Measurements from ENCODE around the gene ZNF740.

The ZNF740 gene

DNA sequence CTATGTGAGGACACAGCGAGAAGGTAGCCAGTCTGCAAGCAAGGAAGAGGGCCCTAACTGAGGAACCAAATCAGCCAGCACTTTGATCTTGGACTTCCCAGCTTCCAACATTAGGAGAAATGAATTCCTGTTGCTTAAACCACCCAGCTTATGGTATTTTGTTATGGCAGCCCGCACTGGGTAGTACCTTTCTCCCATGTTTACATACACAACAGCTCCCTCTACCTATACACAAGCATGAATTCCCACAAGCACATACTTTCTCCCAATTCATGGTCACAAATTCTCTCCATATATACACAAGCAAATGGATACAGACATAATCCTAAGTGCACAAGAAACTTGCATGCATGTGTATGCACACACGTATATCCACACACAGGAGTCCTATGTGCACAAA is 19.2 kb downstream of the ZNF740 start:
- Histone ChIP-seq H2AFZ (ENCODE audit: low read length) (no peak overlapping the region), H3K4me2 (ENCODE audit: low read length) (peak overlapping the region; percentile 48; the same call in 1 of the 2 replicates), H3K4me1 (ENCODE audit: insufficient read depth, low read length, severe bottlenecking) (peaks cover 67% of the 10 kb centered on the region), H3K9me2 (ENCODE audit: low read depth, low read length) (no peaks in the 10 kb centered on the region), H3F3A (ENCODE audit: insufficient read depth, low read length) (no peaks in the 10 kb centered on the region; the same call in 1 of the 2 replicates), H3K79me2 (ENCODE audit: insufficient read depth, low read length) (no peaks in the 10 kb centered on the region), H3K27ac (ENCODE audit: low read depth, low read length, poor library complexity, severe bottlenecking) (peak overlapping the region; percentile 87), H3K9me3 (ENCODE audit: low read length) (no peaks in the 10 kb centered on the region), H3K36me3 (ENCODE audit: insufficient read depth, low read length) (no peaks in the 10 kb centered on the region), H3K27me3 (ENCODE audit: insufficient read depth, low read length) (no peaks in the 10 kb centered on the region), H3K4me3 (ENCODE audit: low read depth, low read length, poor library complexity, severe bottlenecking) (no peak overlapping the region), H4K20me1 (ENCODE audit: insufficient read depth, low read length) (no peaks in the 10 kb centered on the region), H3K9ac (ENCODE audit: low read length) (no peak overlapping the region; the same call in 1 of the 2 replicates)
- no peak for TF ChIP-seq EZH2 (IDR thresholded peaks at IDR 0.05; ENCODE audit: borderline replicate concordance, low read length)
- TF ChIP-seq CTCF (IDR thresholded peaks at IDR 0.05; ENCODE audit: low read length) = no peak

GRCh38 chr12:53200107-53200457 is 19.6 kb downstream of the ZNF740 start:
- peak overlapping the region; percentile 87 for H3K27ac ChIP-seq (ENCODE audit: low read depth, low read length, poor library complexity, severe bottlenecking)
- TF ChIP-seq CTCF (IDR thresholded peaks at IDR 0.05; ENCODE audit: low read length) (no peak), EZH2 (IDR thresholded peaks at IDR 0.05; ENCODE audit: borderline replicate concordance, low read length) (no peak)
- H4K20me1 ChIP-seq (ENCODE audit: insufficient read depth, low read length) = no peaks in the 10 kb centered on the region
- no peaks in the 10 kb centered on the region for H3K9me2 ChIP-seq (ENCODE audit: low read depth, low read length)
- H3K27me3 ChIP-seq (ENCODE audit: insufficient read depth, low read length) = no peaks in the 10 kb centered on the region
- H3K4me2 ChIP-seq (ENCODE audit: low read length) = peak overlapping the region; percentile 48
- peak overlapping the region; percentile 0; the same call in 1 of the 2 replicates for H3K9ac ChIP-seq (ENCODE audit: low read length)
- no peaks in the 10 kb centered on the region for H3K36me3 ChIP-seq (ENCODE audit: insufficient read depth, low read length)
- H3K4me3 ChIP-seq (ENCODE audit: low read depth, low read length, poor library complexity, severe bottlenecking) = peak overlapping the region; percentile 20
- H3F3A ChIP-seq (ENCODE audit: insufficient read depth, low read length) = no peaks in the 10 kb centered on the region
- peaks cover 70% of the 10 kb centered on the region for H3K4me1 ChIP-seq (ENCODE audit: insufficient read depth, low read length, severe bottlenecking)
- no peak overlapping the region for H2AFZ ChIP-seq (ENCODE audit: low read length)
- H3K9me3 ChIP-seq (ENCODE audit: low read length) = no peaks in the 10 kb centered on the region
- no peaks in the 10 kb centered on the region for H3K79me2 ChIP-seq (ENCODE audit: insufficient read depth, low read length)

- H3K4me3 ChIP-seq (ENCODE audit: low read depth, low read length, poor library complexity, severe bottlenecking) = peak overlapping the region; percentile 20
- H3K4me1 ChIP-seq (ENCODE audit: insufficient read depth, low read length, severe bottlenecking) = peaks cover 76% of the 10 kb centered on the region
- no peaks in the 10 kb centered on the region for H3K9me2 ChIP-seq (ENCODE audit: low read depth, low read length)
- no peaks in the 10 kb centered on the region for H3K79me2 ChIP-seq (ENCODE audit: insufficient read depth, low read length)
- no peaks in the 10 kb centered on the region for H3K36me3 ChIP-seq (ENCODE audit: insufficient read depth, low read length)
- H3F3A ChIP-seq (ENCODE audit: insufficient read depth, low read length) = no peaks in the 10 kb centered on the region
- peak overlapping the region; percentile 39; the same call in 1 of the 2 replicates for H3K9ac ChIP-seq (ENCODE audit: low read length)
- no peak overlapping the region for H2AFZ ChIP-seq (ENCODE audit: low read length)
- TF ChIP-seq CTCF (IDR thresholded peaks at IDR 0.05; ENCODE audit: low read length) = no peak
- TF ChIP-seq EZH2 (IDR thresholded peaks at IDR 0.05; ENCODE audit: borderline replicate concordance, low read length) = no peak
- no peaks in the 10 kb centered on the region for H4K20me1 ChIP-seq (ENCODE audit: insufficient read depth, low read length)
- H3K27me3 ChIP-seq (ENCODE audit: insufficient read depth, low read length) = no peaks in the 10 kb centered on the region
- no peaks in the 10 kb centered on the region for H3K9me3 ChIP-seq (ENCODE audit: low read length)
- H3K4me2 ChIP-seq (ENCODE audit: low read length) = peak overlapping the region; percentile 48
- peak overlapping the region; percentile 87 for H3K27ac ChIP-seq (ENCODE audit: low read depth, low read length, poor library complexity, severe bottlenecking)
Observed at GRCh38 chr12:53200458-53201176, 20.1 kb downstream of the ZNF740 start.
